SKM-1 (cell line): ENCODE measurements around the gene HRH1.
A peak's percentile ranks its signal among the peaks of the same experiment; 100 is the strongest.

Experiments
- DNase-seq: peaks from one replicate; lab custom pipeline; 2025; ENCODE audit not compliant: unreplicated experiment; lab: John Stamatoyannopoulos, UW

HRH1 gene

GRCh38 chr3:11272906-11273574 lies 118.7 kb downstream of the HRH1 start:
- DNase-seq: no peak

GRCh38 chr3:11273891-11274291 lies 119.6 kb downstream of the HRH1 start:
- DNase-seq: peak; percentile 88

- DNase-seq: no peak
Measured at GRCh38 chr3:11274566-11275142, 120.4 kb downstream of the HRH1 start.

- no peak for DNase-seq
Measured at GRCh38 chr3:11275926-11276325, 121.6 kb downstream of the HRH1 start.

- no peak for DNase-seq
Measured at GRCh38 chr3:11276901-11277300, 122.6 kb downstream of the HRH1 start.

- no peak for DNase-seq
Measured at GRCh38 chr3:11282250-11283138, 128.2 kb downstream of the HRH1 start.

- no peak for DNase-seq
Measured at GRCh38 chr3:11283139-11283475, 128.8 kb downstream of the HRH1 start.

- DNase-seq: no peak
Measured at GRCh38 chr3:11284011-11284410, 129.7 kb downstream of the HRH1 start.

- DNase-seq: no peak
Measured at GRCh38 chr3:11285471-11285870, 131.2 kb downstream of the HRH1 start.

GRCh38 chr3:11287404-11287803 lies 133.1 kb downstream of the HRH1 start:
- DNase-seq: no peak

GRCh38 chr3:11288021-11288491 lies 133.8 kb downstream of the HRH1 start:
- DNase-seq: no peak

GRCh38 chr3:11288786-11289637 lies 134.7 kb downstream of the HRH1 start:
- peak; percentile 95 for DNase-seq

- no peak for DNase-seq
Measured at GRCh38 chr3:11289864-11290263, 135.6 kb downstream of the HRH1 start.

GRCh38 chr3:11290743-11291680 lies 136.7 kb downstream of the HRH1 start:
- DNase-seq: no peak

- DNase-seq: no peak
Measured at GRCh38 chr3:11291808-11292207, 137.5 kb downstream of the HRH1 start.

- no peak for DNase-seq
Measured at GRCh38 chr3:11297126-11297525, 142.8 kb downstream of the HRH1 start.

GRCh38 chr3:11300970-11301369 lies 146.7 kb downstream of the HRH1 start:
- no peak for DNase-seq

GRCh38 chr3:11302444-11302843 lies 148.2 kb downstream of the HRH1 start:
- no peak for DNase-seq

GRCh38 chr3:11304175-11304574 lies 149.9 kb downstream of the HRH1 start:
- no peak for DNase-seq

GRCh38 chr3:11305509-11305908 lies 151.2 kb downstream of the HRH1 start:
- DNase-seq: no peak
